GM21390 (cell line): ENCODE measurements around the gene PNRC2.
"Not testable (repeated sequence)": the region's sequence is repeated elsewhere in the genome, so short reads cannot be mapped to it uniquely, and the experiment has no call there.

Experiments
- ATAC-seq: cut with Tn5 transposase; IDR thresholded peaks from one replicate; pipeline ENCODE4 v1.9.1; 2021; ENCODE audit not compliant: unreplicated experiment

The PNRC2 gene

GRCh38 chr1:23947366-23947765, 12.3 kb upstream of the PNRC2 start:
- no peak for ATAC-seq

- ATAC-seq, result no peak
These were observed 6.6 kb upstream of the PNRC2 start for GRCh38 chr1:23953020-23953419.

GRCh38 chr1:23957096-23957495, 2.5 kb upstream of the PNRC2 start:
- ATAC-seq, result no peak

DNA sequence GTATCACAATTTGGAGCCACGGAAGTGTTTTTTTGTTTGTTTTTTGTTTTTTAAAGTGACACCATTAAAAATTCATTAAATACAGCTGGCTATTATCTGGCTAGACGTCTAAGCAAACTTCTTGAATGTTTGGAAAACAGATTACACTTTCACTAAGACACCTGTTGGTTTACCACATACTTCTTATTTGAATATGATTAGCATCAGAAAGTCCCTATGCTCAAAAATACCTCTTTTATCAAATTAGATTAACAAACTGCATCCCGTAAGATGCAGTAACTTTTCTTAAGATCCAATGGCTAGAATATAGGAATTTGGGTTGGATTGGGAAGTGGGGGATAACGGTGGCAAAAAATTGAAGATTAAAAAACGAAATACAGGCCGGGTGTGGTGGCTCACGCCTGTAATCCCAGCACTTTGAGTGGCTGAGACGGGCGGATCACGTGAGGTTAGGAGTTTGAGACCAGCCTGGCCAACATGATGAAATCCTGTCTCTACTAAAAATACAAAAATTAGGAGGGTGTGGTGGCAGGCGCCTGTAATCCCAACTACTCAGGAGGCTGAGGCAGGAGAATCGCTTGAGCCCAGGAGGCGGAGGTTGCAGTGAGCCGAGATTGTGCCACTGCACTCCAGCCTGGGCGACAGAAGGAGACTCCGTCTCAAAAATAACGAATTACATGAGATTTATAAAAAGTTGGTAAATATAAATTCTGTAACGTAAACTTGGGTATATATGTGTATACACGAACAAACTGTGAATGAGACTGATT, 1.4 kb upstream of the PNRC2 start:
- ATAC-seq, result not testable (repeated sequence)

DNA sequence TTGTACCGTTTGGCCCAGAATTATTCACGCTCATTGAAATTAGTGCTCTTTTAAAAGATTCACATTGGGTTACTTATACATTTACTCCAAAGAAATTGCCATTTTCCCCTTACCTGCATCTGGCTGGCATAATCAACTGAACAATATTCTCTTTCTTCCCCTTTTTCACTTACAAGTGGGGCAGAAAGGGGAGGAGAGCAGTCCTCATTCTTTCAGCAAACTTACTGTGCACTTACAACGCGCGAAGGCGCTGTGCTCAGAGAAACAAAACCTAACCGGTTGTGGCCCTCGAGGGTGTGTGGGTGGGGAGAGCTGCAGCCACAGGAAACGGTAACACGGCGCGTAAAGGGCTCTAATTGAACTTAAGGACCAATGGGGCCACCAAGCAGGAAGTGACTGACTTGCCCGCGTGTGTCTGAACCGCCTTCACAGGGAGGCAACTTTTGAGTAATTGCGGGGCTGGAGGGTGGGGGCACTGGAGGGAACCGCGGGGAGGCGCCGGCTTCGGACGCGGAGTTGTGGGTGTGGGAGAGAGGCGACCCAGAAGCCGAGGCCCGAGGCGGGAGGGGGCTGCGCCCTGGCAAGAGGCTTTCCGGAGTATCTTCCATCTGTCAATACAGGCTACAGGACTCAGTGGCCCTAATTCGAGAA, 693 bp upstream of the PNRC2 start:
- peak; percentile 59 for ATAC-seq

GRCh38 chr1:23960291-23961020, 828 bp downstream of the PNRC2 start:
- ATAC-seq, result no peak

- no peak for ATAC-seq
These were observed 4.1 kb downstream of the PNRC2 start for GRCh38 chr1:23963617-23964234.

GRCh38 chr1:23964235-23964668, 4.6 kb downstream of the PNRC2 start:
- ATAC-seq, result no peak

DNA sequence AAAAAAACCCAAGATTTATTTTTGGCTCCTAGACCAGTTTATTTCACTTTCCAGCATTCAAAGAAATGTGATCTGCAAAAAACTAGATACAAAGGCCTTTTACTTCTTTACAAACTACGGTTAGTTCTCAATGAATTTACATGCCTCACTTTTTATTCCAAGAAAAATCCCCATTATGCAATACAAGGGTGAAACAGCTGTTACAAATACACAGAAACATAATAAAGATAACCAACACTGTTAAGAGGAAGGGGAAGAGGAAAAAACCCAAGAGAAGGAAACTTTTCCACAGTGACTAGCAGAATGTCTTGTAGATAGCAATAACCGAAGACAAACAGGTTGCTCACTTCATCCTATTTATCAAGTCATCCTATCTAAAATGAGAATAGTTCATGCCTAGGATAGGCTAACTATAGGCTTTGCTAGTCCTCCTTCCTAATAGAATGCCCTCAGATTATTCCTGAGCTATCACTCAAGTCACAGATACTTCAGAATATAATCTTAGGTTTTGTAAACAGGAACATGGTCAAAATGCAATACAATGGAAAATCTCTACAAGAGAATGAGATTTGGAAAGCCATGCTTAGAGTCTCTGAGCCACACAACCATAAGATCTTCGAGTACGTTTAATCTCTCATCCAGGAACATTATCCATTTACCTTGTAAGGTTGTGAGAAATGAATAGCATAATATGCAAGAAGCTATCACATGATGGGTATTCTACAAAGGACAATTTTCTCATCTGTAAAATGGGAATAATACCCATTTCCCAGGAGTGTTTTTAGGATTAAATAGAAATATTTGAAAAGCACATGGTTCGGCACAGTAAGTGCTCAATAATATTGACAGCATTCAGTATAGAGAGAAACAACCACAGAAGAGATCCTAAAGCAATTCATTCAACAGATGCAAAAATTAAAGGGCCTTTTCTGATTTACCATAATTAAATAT, 5.4 kb downstream of the PNRC2 start:
- no peak for ATAC-seq

DNA sequence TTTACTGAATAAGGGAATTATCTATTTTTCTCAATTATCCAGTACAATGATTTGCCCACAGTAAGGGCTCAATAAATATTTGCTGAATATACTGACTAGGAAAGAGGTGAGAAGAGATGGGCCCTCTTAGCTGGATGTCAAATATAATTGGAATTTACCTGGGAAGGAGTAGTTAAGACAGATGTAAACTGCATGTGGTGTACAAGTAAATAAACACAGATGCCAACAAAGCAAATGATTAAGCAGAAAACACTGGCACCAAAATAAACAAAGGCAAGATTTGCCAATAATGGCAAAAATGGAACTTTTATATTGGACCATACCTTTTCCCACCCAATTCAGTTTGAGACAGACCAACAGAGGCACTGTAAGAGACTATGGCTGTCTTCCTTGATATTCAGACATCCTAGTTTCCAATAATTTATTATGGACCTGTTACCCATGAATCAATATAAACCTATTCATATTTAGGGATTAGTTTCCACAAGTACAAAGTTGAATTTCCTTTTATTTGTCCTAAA, 7.4 kb downstream of the PNRC2 start:
- ATAC-seq, result no peak

DNA sequence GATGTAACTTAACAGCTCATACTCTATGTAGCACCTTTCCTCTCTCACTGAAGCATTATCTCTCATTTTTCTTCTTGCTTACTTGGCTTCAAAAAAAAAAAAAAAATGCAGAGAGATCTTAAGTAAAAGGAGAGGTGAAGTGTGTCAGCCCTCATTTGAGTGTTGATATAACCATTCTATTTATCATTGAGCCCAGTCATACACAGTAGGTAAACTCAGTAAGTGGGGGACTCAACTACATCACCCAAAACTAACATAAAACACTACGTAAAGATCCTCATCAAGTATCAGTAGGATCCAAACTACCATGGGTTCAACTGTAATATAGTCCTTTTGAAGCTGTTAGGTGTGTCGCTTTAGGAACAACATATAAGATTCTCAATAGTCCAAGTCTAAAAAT, 8.2 kb downstream of the PNRC2 start:
- no peak for ATAC-seq

DNA sequence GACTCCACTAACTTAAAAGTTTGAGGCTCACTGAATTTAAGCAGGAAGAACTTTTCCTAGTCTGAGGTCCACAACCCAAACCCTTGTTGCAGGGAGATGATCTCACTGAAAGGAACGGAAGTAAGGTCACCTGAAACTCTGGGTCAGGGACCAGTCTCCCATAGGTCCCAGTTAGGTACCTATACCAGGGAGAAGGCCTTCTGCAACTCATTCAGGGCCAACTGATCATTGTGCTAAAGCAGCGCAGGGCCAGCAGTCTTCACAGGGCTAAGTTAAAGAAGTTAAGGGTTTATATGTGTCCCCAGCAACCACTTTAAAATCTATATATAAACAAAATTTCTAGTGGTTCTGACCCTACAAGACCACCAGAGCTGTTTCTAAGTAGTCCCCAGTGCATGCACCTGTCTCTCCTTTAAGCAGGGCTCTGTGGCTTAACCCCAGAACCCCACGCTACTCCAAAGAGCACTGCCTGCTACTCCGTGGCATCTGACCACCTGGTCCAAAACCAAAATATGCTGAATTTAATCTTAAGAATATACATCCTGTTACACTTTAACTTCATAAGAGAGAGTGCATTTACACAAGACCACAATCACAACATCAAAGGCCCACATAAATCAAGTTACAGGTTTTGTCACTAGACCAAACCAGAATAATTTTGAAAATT, 17.7 kb downstream of the PNRC2 start:
- ATAC-seq, result no peak

DNA sequence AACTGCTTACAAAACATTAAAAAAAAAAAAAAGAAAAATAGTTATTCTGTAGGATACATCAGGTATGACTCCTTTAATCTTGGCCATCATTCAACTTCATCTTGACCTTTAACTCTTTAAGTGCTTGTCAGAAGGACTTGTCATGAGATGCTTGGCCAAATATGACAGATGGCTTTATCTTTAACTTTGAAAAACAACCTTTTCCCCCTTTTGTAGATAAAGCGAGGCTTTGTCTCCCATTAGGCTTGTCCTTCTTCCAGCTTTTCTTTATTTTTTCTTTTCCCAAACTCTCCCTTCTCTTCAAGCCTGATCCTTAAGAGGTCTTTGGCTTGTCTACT, 18.2 kb downstream of the PNRC2 start:
- ATAC-seq, result no peak

- ATAC-seq, result no peak
These were observed 19.2 kb downstream of the PNRC2 start for GRCh38 chr1:23978805-23979204.

- ATAC-seq, result no peak
These were observed 19.8 kb downstream of the PNRC2 start for GRCh38 chr1:23979387-23979880.

DNA sequence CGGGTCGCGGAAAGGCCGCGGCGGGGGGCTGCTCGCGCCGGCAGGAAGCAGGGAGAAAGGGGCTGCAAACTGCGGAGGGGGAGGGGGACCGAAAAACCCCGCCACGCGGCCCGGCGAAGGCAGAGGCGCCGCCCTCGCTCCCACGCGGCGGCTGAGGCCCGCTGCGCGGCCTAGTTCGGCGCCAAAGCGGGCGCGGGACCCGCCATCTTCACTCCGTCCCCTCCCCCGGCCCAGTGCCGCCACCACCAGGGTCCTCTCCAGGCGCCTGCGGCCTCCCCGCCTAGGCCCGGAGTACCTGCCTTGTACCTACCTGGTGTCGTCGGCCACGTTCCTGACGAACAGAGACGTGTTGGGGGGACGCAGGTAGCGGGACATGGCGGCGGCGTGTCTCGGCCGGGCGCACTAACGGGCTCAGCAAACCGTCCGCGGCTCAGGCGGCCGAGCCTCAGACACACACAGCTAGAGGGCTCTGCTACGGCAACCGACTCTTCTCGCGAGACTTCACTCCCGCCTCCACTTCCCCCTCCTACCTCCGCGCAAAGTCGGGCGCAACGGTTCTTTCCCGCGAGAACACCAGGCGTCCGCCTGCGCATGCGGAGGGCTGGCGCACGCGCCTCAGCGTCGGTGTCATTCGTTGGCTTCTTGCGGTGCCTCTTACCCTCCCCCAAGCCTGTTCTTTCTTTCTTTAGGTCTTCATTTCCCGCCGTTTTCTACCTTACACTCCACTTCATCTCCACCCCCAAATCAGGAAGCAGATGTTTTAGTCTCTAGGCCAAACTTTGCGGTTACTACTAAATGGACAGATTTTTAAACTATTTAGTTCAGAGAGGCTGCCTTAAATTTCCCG, 20.5 kb downstream of the PNRC2 start, which contains the start of gene SRSF10:
TSS of gene SRSF10 (minus strand) at position 447 of the 847 bp plus-strand sequence. CDS start at position 375, 72 bp downstream.
- peak; percentile 89 for ATAC-seq

DNA sequence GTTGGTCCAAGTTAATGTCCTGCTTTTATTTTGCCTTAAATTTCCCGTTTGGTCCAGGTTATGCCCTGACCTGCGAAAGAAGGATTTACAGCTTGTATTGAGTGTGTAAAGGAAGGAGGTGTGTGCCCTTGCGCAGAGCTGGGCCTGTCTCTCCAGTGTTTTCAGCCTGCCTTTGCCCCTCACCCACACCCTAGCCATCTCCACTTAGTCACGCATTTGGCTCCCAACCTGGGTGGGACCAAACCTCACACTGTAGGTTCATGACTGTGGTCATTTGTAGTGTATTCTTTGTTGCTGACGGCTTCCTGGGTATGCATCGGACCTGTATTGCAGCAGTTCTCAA, 21.1 kb downstream of the PNRC2 start:
- no peak for ATAC-seq

GRCh38 chr1:23984417-23985186, 25.0 kb downstream of the PNRC2 start:
- no peak for ATAC-seq
